SKM-1 (cell line): ENCODE data around the gene DTD1.
A peak's percentile ranks its signal among the peaks of the same experiment; 100 is the strongest.
"Not testable (repeated sequence)": the region's sequence is repeated elsewhere in the genome, so short reads cannot be mapped to it uniquely, and the experiment has no call there.

Experiments used
- DNase-seq: peaks from one replicate; lab custom pipeline; 2025; ENCODE audit not compliant: unreplicated experiment; lab: John Stamatoyannopoulos, UW

The DTD1 gene

GRCh38 chr20:18738055-18738454 lies 150.2 kb downstream of the DTD1 start:
- no peak for DNase-seq

GRCh38 chr20:18738888-18739287 lies 151.0 kb downstream of the DTD1 start:
- no peak for DNase-seq

- no peak for DNase-seq
These were observed 151.9 kb downstream of the DTD1 start for GRCh38 chr20:18739751-18740166.

GRCh38 chr20:18740726-18741125 lies 152.9 kb downstream of the DTD1 start:
- no peak for DNase-seq

GRCh38 chr20:18742841-18743240 lies 155.0 kb downstream of the DTD1 start:
- DNase-seq, result no peak

GRCh38 chr20:18743665-18744440 lies 156.0 kb downstream of the DTD1 start:
- no peak for DNase-seq

GRCh38 chr20:18747090-18747489 lies 159.2 kb downstream of the DTD1 start:
- no peak for DNase-seq

GRCh38 chr20:18748987-18749386 lies 161.1 kb downstream of the DTD1 start:
- DNase-seq, result no peak

- DNase-seq, result no peak
These were observed 161.7 kb downstream of the DTD1 start for GRCh38 chr20:18749528-18749927.

GRCh38 chr20:18750735-18751134 lies 162.9 kb downstream of the DTD1 start:
- no peak for DNase-seq

GRCh38 chr20:18754030-18754652 lies 166.3 kb downstream of the DTD1 start:
- no peak for DNase-seq

GRCh38 chr20:18754653-18755045 lies 166.8 kb downstream of the DTD1 start:
- no peak for DNase-seq

GRCh38 chr20:18760852-18761251 lies 173.0 kb downstream of the DTD1 start:
- DNase-seq, result not testable (repeated sequence)

- DNase-seq, result no peak
These were observed 179.8 kb downstream of the DTD1 start for GRCh38 chr20:18767676-18768075.

GRCh38 chr20:18773566-18773965 lies 185.7 kb downstream of the DTD1 start:
- no peak for DNase-seq

GRCh38 chr20:18774207-18774606 lies 186.4 kb downstream of the DTD1 start:
- DNase-seq, result no peak

GRCh38 chr20:18775633-18776032 lies 187.8 kb downstream of the DTD1 start:
- no peak for DNase-seq

GRCh38 chr20:18778690-18779392 lies 191.0 kb downstream of the DTD1 start:
- peak; percentile 0 for DNase-seq

- DNase-seq, result no peak
These were observed 192.7 kb downstream of the DTD1 start for GRCh38 chr20:18780385-18781130.

- DNase-seq, result no peak
These were observed 193.7 kb downstream of the DTD1 start for GRCh38 chr20:18781509-18781908.

- no peak for DNase-seq
These were observed 195.6 kb downstream of the DTD1 start for GRCh38 chr20:18783385-18783959.
